ENCODE measurements around the gene FAM209A.
"Not testable (repeated sequence)": the region's sequence is repeated elsewhere in the genome, so short reads cannot be mapped to it uniquely, and the experiment has no call there.

Gene FAM209A

GRCh38 chr20:56516631-56517030 is 7.9 kb upstream of the FAM209A start:
- Histone ChIP-seq H3K9me3 (ENCODE audit: control insufficient read depth, low read length) (peaks cover 30% of the 10 kb centered on the region), H3K4me3 (ENCODE audit: extremely low read depth, insufficient read depth, low read length, poor library complexity, severe bottlenecking) (no peak overlapping the region), H3K27ac (ENCODE audit: low read depth, low read length, severe bottlenecking) (no peak overlapping the region), H3K4me1 (ENCODE audit: control insufficient read depth, insufficient read depth, low read length, poor library complexity, severe bottlenecking) (peaks cover 11% of the 10 kb centered on the region), H3K36me3 (ENCODE audit: control insufficient read depth, insufficient read depth, low read length) (peaks cover 76% of the 10 kb centered on the region)
- 92 to 95% methylated on average over 5 of the region's 5 CpGs for WGBS, 2 experiments (ENCODE audit: insufficient coverage in 2 of 2)

GRCh38 chr20:56517211-56517610 is 7.3 kb upstream of the FAM209A start:
- peaks cover 77% of the 10 kb centered on the region for H3K36me3 ChIP-seq (ENCODE audit: control insufficient read depth, insufficient read depth, low read length)
- 90 to 98% methylated on average over 7 of the region's 7 CpGs for whole genome bisulfite sequencing, 2 experiments (ENCODE audit: insufficient coverage in 2 of 2)
- no peak overlapping the region for H3K4me3 ChIP-seq (ENCODE audit: extremely low read depth, insufficient read depth, low read length, poor library complexity, severe bottlenecking)
- H3K27ac ChIP-seq (ENCODE audit: low read depth, low read length, severe bottlenecking) = no peak overlapping the region
- peaks cover 30% of the 10 kb centered on the region for H3K9me3 ChIP-seq (ENCODE audit: control insufficient read depth, low read length)
- peaks cover 11% of the 10 kb centered on the region for H3K4me1 ChIP-seq (ENCODE audit: control insufficient read depth, insufficient read depth, low read length, poor library complexity, severe bottlenecking)

- 97 to 98% methylated on average over 8 of the region's 8 CpGs for WGBS, 2 experiments (ENCODE audit: insufficient coverage in 2 of 2)
Measured at GRCh38 chr20:56517641-56518040, 6.9 kb upstream of the FAM209A start.

GRCh38 chr20:56518126-56518525 is 6.4 kb upstream of the FAM209A start:
- Histone ChIP-seq H3K27ac (ENCODE audit: low read depth, low read length, severe bottlenecking) (no peak overlapping the region), H3K36me3 (ENCODE audit: control insufficient read depth, insufficient read depth, low read length) (peaks cover 73% of the 10 kb centered on the region), H3K4me1 (ENCODE audit: control insufficient read depth, insufficient read depth, low read length, poor library complexity, severe bottlenecking) (peaks cover 6% of the 10 kb centered on the region), H3K4me3 (ENCODE audit: extremely low read depth, insufficient read depth, low read length, poor library complexity, severe bottlenecking) (no peak overlapping the region), H3K9me3 (ENCODE audit: control insufficient read depth, low read length) (peaks cover 30% of the 10 kb centered on the region)
- 92 to 98% methylated on average over 13 to 14 of the region's 14 CpGs for WGBS, 2 experiments (ENCODE audit: insufficient coverage in 2 of 2)

More at GRCh38 chr20:56517641-56518040, 6.9 kb upstream of the FAM209A start:
- no peak overlapping the region for H3K4me3 ChIP-seq (ENCODE audit: extremely low read depth, insufficient read depth, low read length, poor library complexity, severe bottlenecking)
- peaks cover 77% of the 10 kb centered on the region for H3K36me3 ChIP-seq (ENCODE audit: control insufficient read depth, insufficient read depth, low read length)
- H3K9me3 ChIP-seq (ENCODE audit: control insufficient read depth, low read length) = peaks cover 30% of the 10 kb centered on the region
- H3K4me1 ChIP-seq (ENCODE audit: control insufficient read depth, insufficient read depth, low read length, poor library complexity, severe bottlenecking) = peaks cover 9% of the 10 kb centered on the region
- no peak overlapping the region for H3K27ac ChIP-seq (ENCODE audit: low read depth, low read length, severe bottlenecking)

GRCh38 chr20:56518721-56519398 is 5.7 kb upstream of the FAM209A start:
- no peak overlapping the region for H3K4me3 ChIP-seq (ENCODE audit: extremely low read depth, insufficient read depth, low read length, poor library complexity, severe bottlenecking)
- WGBS, 2 experiments (ENCODE audit: insufficient coverage in 2 of 2) = 94 to 97% methylated on average over 6 to 8 of the region's 10 CpGs
- no peaks in the 10 kb centered on the region for H3K4me1 ChIP-seq (ENCODE audit: control insufficient read depth, insufficient read depth, low read length, poor library complexity, severe bottlenecking)
- peaks cover 30% of the 10 kb centered on the region for H3K9me3 ChIP-seq (ENCODE audit: control insufficient read depth, low read length)
- H3K36me3 ChIP-seq (ENCODE audit: control insufficient read depth, insufficient read depth, low read length) = peaks cover 67% of the 10 kb centered on the region
- no peak overlapping the region for H3K27ac ChIP-seq (ENCODE audit: low read depth, low read length, severe bottlenecking)

- Histone ChIP-seq H3K4me1 (ENCODE audit: control insufficient read depth, insufficient read depth, low read length, poor library complexity, severe bottlenecking) (no peaks in the 10 kb centered on the region), H3K9me3 (ENCODE audit: control insufficient read depth, low read length) (peaks cover 30% of the 10 kb centered on the region)
- WGBS, 2 experiments (ENCODE audit: insufficient coverage in 2 of 2) = 96 to 99% methylated on average over 9 of the region's 10 CpGs
Measured at GRCh38 chr20:56519551-56519950, 5.0 kb upstream of the FAM209A start.

GRCh38 chr20:56520180-56520579 is 4.4 kb upstream of the FAM209A start:
- no peak overlapping the region for H3K4me3 ChIP-seq (ENCODE audit: extremely low read depth, insufficient read depth, low read length, poor library complexity, severe bottlenecking)
- H3K36me3 ChIP-seq (ENCODE audit: control insufficient read depth, insufficient read depth, low read length) = peaks cover 60% of the 10 kb centered on the region
- 90 to 96% methylated on average over 4 to 6 of the region's 10 CpGs for WGBS, 2 experiments (ENCODE audit: insufficient coverage in 2 of 2)
- no peak overlapping the region for H3K27ac ChIP-seq (ENCODE audit: low read depth, low read length, severe bottlenecking)
- H3K4me1 ChIP-seq (ENCODE audit: control insufficient read depth, insufficient read depth, low read length, poor library complexity, severe bottlenecking) = no peaks in the 10 kb centered on the region
- H3K9me3 ChIP-seq (ENCODE audit: control insufficient read depth, low read length) = peaks cover 30% of the 10 kb centered on the region

More at GRCh38 chr20:56519551-56519950, 5.0 kb upstream of the FAM209A start:
- Histone ChIP-seq H3K36me3 (ENCODE audit: control insufficient read depth, insufficient read depth, low read length) (peaks cover 63% of the 10 kb centered on the region), H3K4me3 (ENCODE audit: extremely low read depth, insufficient read depth, low read length, poor library complexity, severe bottlenecking) (no peak overlapping the region), H3K27ac (ENCODE audit: low read depth, low read length, severe bottlenecking) (no peak overlapping the region)

GRCh38 chr20:56520746-56521354 is 3.7 kb upstream of the FAM209A start:
- not testable (repeated sequence) for H3K4me3 ChIP-seq (ENCODE audit: extremely low read depth, insufficient read depth, low read length, poor library complexity, severe bottlenecking); H3K4me1 ChIP-seq (ENCODE audit: control insufficient read depth, insufficient read depth, low read length, poor library complexity, severe bottlenecking); H3K27ac ChIP-seq (ENCODE audit: low read depth, low read length, severe bottlenecking)
- Histone ChIP-seq H3K9me3 (ENCODE audit: control insufficient read depth, low read length) (peaks cover 30% of the 10 kb centered on the region), H3K36me3 (ENCODE audit: control insufficient read depth, insufficient read depth, low read length) (peaks cover 53% of the 10 kb centered on the region)
- 89 to 96% methylated on average over 10 to 11 of the region's 13 CpGs for WGBS, 2 experiments (ENCODE audit: insufficient coverage in 2 of 2)

GRCh38 chr20:56522311-56522710 is 2.2 kb upstream of the FAM209A start:
- Histone ChIP-seq H3K27ac (ENCODE audit: low read depth, low read length, severe bottlenecking) (no peak overlapping the region), H3K36me3 (ENCODE audit: control insufficient read depth, insufficient read depth, low read length) (peaks cover 40% of the 10 kb centered on the region), H3K4me3 (ENCODE audit: extremely low read depth, insufficient read depth, low read length, poor library complexity, severe bottlenecking) (no peak overlapping the region), H3K9me3 (ENCODE audit: control insufficient read depth, low read length) (peaks cover 30% of the 10 kb centered on the region), H3K4me1 (ENCODE audit: control insufficient read depth, insufficient read depth, low read length, poor library complexity, severe bottlenecking) (no peaks in the 10 kb centered on the region)
- 94 to 99% methylated on average over 5 to 6 of the region's 6 CpGs for WGBS, 2 experiments (ENCODE audit: insufficient coverage in 2 of 2)

- WGBS, 2 experiments (ENCODE audit: insufficient coverage in 2 of 2) = 82 to 93% methylated on average over 4 to 7 of the region's 7 CpGs
- Histone ChIP-seq H3K9me3 (ENCODE audit: control insufficient read depth, low read length) (no peaks in the 10 kb centered on the region), H3K4me1 (ENCODE audit: control insufficient read depth, insufficient read depth, low read length, poor library complexity, severe bottlenecking) (no peaks in the 10 kb centered on the region), H3K36me3 (ENCODE audit: control insufficient read depth, insufficient read depth, low read length) (no peaks in the 10 kb centered on the region), H3K27ac (ENCODE audit: low read depth, low read length, severe bottlenecking) (no peak overlapping the region), H3K4me3 (ENCODE audit: extremely low read depth, insufficient read depth, low read length, poor library complexity, severe bottlenecking) (no peak overlapping the region)
Measured at GRCh38 chr20:56527521-56527920, 3.0 kb downstream of the FAM209A start.

- H3K27ac ChIP-seq (ENCODE audit: low read depth, low read length, severe bottlenecking); H3K36me3 ChIP-seq (ENCODE audit: control insufficient read depth, insufficient read depth, low read length); H3K4me3 ChIP-seq (ENCODE audit: extremely low read depth, insufficient read depth, low read length, poor library complexity, severe bottlenecking); H3K9me3 ChIP-seq (ENCODE audit: control insufficient read depth, low read length); H3K4me1 ChIP-seq (ENCODE audit: control insufficient read depth, insufficient read depth, low read length, poor library complexity, severe bottlenecking): not testable (repeated sequence)
- WGBS, 2 experiments (ENCODE audit: insufficient coverage in 2 of 2) = 92% methylated on average over 5 to 7 of the region's 9 CpGs
Measured at GRCh38 chr20:56532946-56533345, 8.4 kb downstream of the FAM209A start, which contains the start of gene FAM209B. Gene FAM209B, plus strand, starts transcription at chr20:56533246. Its CDS starts 96 bp downstream, at chr20:56533342.
